ENCODE data around the gene DBNL.
A peak's percentile ranks its signal among the peaks of the same experiment; 100 is the strongest.

DBNL gene

GRCh38 chr7:44080686-44081265, 36.3 kb downstream of the DBNL start:
- Histone ChIP-seq H3K4me3 (ENCODE audit: low read depth, low read length) (peak overlapping the region; percentile 99), H3K79me2 (ENCODE audit: control insufficient read depth, insufficient read depth, low read length, unreplicated experiment) (peaks cover 13% of the 10 kb centered on the region), H3K27ac (ENCODE audit: low read depth, low read length) (no peak overlapping the region), H3K36me3 (ENCODE audit: insufficient read depth, low read length) (peaks cover 11% of the 10 kb centered on the region; the same call in 1 of the 2 replicates), H3K27me3 (ENCODE audit: insufficient read depth, low read length) (no peaks in the 10 kb centered on the region), H3K4me1 (ENCODE audit: control insufficient read depth, insufficient read depth, low read length, unreplicated experiment) (peaks cover 23% of the 10 kb centered on the region), H2AFZ (ENCODE audit: low read length, unreplicated experiment) (peak overlapping the region; percentile 72)

GRCh38 chr7:44081266-44081748, 36.8 kb downstream of the DBNL start:
- Histone ChIP-seq H3K27me3 (ENCODE audit: insufficient read depth, low read length) (no peaks in the 10 kb centered on the region), H3K27ac (ENCODE audit: low read depth, low read length) (no peak overlapping the region), H3K4me3 (ENCODE audit: low read depth, low read length) (peak overlapping the region; percentile 99), H3K79me2 (ENCODE audit: control insufficient read depth, insufficient read depth, low read length, unreplicated experiment) (peaks cover 13% of the 10 kb centered on the region), H3K4me1 (ENCODE audit: control insufficient read depth, insufficient read depth, low read length, unreplicated experiment) (peaks cover 23% of the 10 kb centered on the region), H2AFZ (ENCODE audit: low read length, unreplicated experiment) (peak overlapping the region; percentile 72), H3K36me3 (ENCODE audit: insufficient read depth, low read length) (peaks cover 11% of the 10 kb centered on the region; the same call in 1 of the 2 replicates)

GRCh38 chr7:44082541-44083207, 38.2 kb downstream of the DBNL start:
- Histone ChIP-seq H3K36me3 (ENCODE audit: insufficient read depth, low read length) (peaks cover 9% of the 10 kb centered on the region; the same call in 1 of the 2 replicates), H3K27me3 (ENCODE audit: insufficient read depth, low read length) (no peaks in the 10 kb centered on the region), H3K79me2 (ENCODE audit: control insufficient read depth, insufficient read depth, low read length, unreplicated experiment) (peaks cover 13% of the 10 kb centered on the region), H3K4me3 (ENCODE audit: low read depth, low read length) (peak overlapping the region; percentile 76), H3K4me1 (ENCODE audit: control insufficient read depth, insufficient read depth, low read length, unreplicated experiment) (peaks cover 32% of the 10 kb centered on the region), H3K27ac (ENCODE audit: low read depth, low read length) (peak overlapping the region; percentile 78), H2AFZ (ENCODE audit: low read length, unreplicated experiment) (no peak overlapping the region)

GRCh38 chr7:44083796-44084195, 39.3 kb downstream of the DBNL start:
- Histone ChIP-seq H3K79me2 (ENCODE audit: control insufficient read depth, insufficient read depth, low read length, unreplicated experiment) (peaks cover 13% of the 10 kb centered on the region), H3K27ac (ENCODE audit: low read depth, low read length) (no peak overlapping the region; the same call in 1 of the 2 replicates), H3K4me3 (ENCODE audit: low read depth, low read length) (0 out of 2 replicates have a peak overlapping the region, but pooled peaks have one; percentile 76), H3K4me1 (ENCODE audit: control insufficient read depth, insufficient read depth, low read length, unreplicated experiment) (peaks cover 43% of the 10 kb centered on the region), H3K36me3 (ENCODE audit: insufficient read depth, low read length) (peaks cover 4% of the 10 kb centered on the region; the same call in 1 of the 2 replicates), H3K27me3 (ENCODE audit: insufficient read depth, low read length) (no peaks in the 10 kb centered on the region), H2AFZ (ENCODE audit: low read length, unreplicated experiment) (no peak overlapping the region)

GRCh38 chr7:44084701-44085100, 40.2 kb downstream of the DBNL start:
- peaks cover 49% of the 10 kb centered on the region for H3K4me1 ChIP-seq (ENCODE audit: control insufficient read depth, insufficient read depth, low read length, unreplicated experiment)
- H3K4me3 ChIP-seq (ENCODE audit: low read depth, low read length) = no peak overlapping the region
- H2AFZ ChIP-seq (ENCODE audit: low read length, unreplicated experiment) = no peak overlapping the region
- H3K27ac ChIP-seq (ENCODE audit: low read depth, low read length) = no peak overlapping the region
- peaks cover 13% of the 10 kb centered on the region for H3K79me2 ChIP-seq (ENCODE audit: control insufficient read depth, insufficient read depth, low read length, unreplicated experiment)
- no peaks in the 10 kb centered on the region for H3K27me3 ChIP-seq (ENCODE audit: insufficient read depth, low read length)
- no peaks in the 10 kb centered on the region; the same call in 1 of the 2 replicates for H3K36me3 ChIP-seq (ENCODE audit: insufficient read depth, low read length)

GRCh38 chr7:44085546-44085945, 41.0 kb downstream of the DBNL start:
- Histone ChIP-seq H3K27me3 (ENCODE audit: insufficient read depth, low read length) (no peaks in the 10 kb centered on the region), H3K36me3 (ENCODE audit: insufficient read depth, low read length) (no peaks in the 10 kb centered on the region), H3K4me3 (ENCODE audit: low read depth, low read length) (no peak overlapping the region), H3K27ac (ENCODE audit: low read depth, low read length) (no peak overlapping the region), H2AFZ (ENCODE audit: low read length, unreplicated experiment) (no peak overlapping the region), H3K4me1 (ENCODE audit: control insufficient read depth, insufficient read depth, low read length, unreplicated experiment) (peaks cover 49% of the 10 kb centered on the region), H3K79me2 (ENCODE audit: control insufficient read depth, insufficient read depth, low read length, unreplicated experiment) (peaks cover 11% of the 10 kb centered on the region)

GRCh38 chr7:44086627-44087026, 42.1 kb downstream of the DBNL start:
- Histone ChIP-seq H3K79me2 (ENCODE audit: control insufficient read depth, insufficient read depth, low read length, unreplicated experiment) (peaks cover 4% of the 10 kb centered on the region), H3K4me1 (ENCODE audit: control insufficient read depth, insufficient read depth, low read length, unreplicated experiment) (peaks cover 39% of the 10 kb centered on the region), H2AFZ (ENCODE audit: low read length, unreplicated experiment) (no peak overlapping the region), H3K27me3 (ENCODE audit: insufficient read depth, low read length) (no peaks in the 10 kb centered on the region), H3K36me3 (ENCODE audit: insufficient read depth, low read length) (no peaks in the 10 kb centered on the region), H3K27ac (ENCODE audit: low read depth, low read length) (peak overlapping the region; percentile 98), H3K4me3 (ENCODE audit: low read depth, low read length) (no peak overlapping the region)

GRCh38 chr7:44087911-44088838, 43.7 kb downstream of the DBNL start:
- Histone ChIP-seq H3K79me2 (ENCODE audit: control insufficient read depth, insufficient read depth, low read length, unreplicated experiment) (no peaks in the 10 kb centered on the region), H3K27me3 (ENCODE audit: insufficient read depth, low read length) (no peaks in the 10 kb centered on the region), H3K27ac (ENCODE audit: low read depth, low read length) (peak overlapping the region; percentile 98), H2AFZ (ENCODE audit: low read length, unreplicated experiment) (peak overlapping the region; percentile 88), H3K4me3 (ENCODE audit: low read depth, low read length) (peak overlapping the region; percentile 37), H3K36me3 (ENCODE audit: insufficient read depth, low read length) (no peaks in the 10 kb centered on the region), H3K4me1 (ENCODE audit: control insufficient read depth, insufficient read depth, low read length, unreplicated experiment) (peaks cover 37% of the 10 kb centered on the region)

GRCh38 chr7:44093102-44093641, 48.7 kb downstream of the DBNL start:
- Histone ChIP-seq H3K27me3 (ENCODE audit: insufficient read depth, low read length) (no peaks in the 10 kb centered on the region), H3K4me1 (ENCODE audit: control insufficient read depth, insufficient read depth, low read length, unreplicated experiment) (peaks cover 12% of the 10 kb centered on the region), H3K4me3 (ENCODE audit: low read depth, low read length) (no peak overlapping the region), H3K79me2 (ENCODE audit: control insufficient read depth, insufficient read depth, low read length, unreplicated experiment) (no peaks in the 10 kb centered on the region), H3K36me3 (ENCODE audit: insufficient read depth, low read length) (no peaks in the 10 kb centered on the region), H3K27ac (ENCODE audit: low read depth, low read length) (no peak overlapping the region), H2AFZ (ENCODE audit: low read length, unreplicated experiment) (no peak overlapping the region)

GRCh38 chr7:44094365-44094764, 49.9 kb downstream of the DBNL start:
- no peak overlapping the region for H2AFZ ChIP-seq (ENCODE audit: low read length, unreplicated experiment)
- H3K79me2 ChIP-seq (ENCODE audit: control insufficient read depth, insufficient read depth, low read length, unreplicated experiment) = no peaks in the 10 kb centered on the region
- peaks cover 2% of the 10 kb centered on the region for H3K4me1 ChIP-seq (ENCODE audit: control insufficient read depth, insufficient read depth, low read length, unreplicated experiment)
- no peak overlapping the region for H3K27ac ChIP-seq (ENCODE audit: low read depth, low read length)
- H3K4me3 ChIP-seq (ENCODE audit: low read depth, low read length) = no peak overlapping the region
- H3K36me3 ChIP-seq (ENCODE audit: insufficient read depth, low read length) = no peaks in the 10 kb centered on the region
- H3K27me3 ChIP-seq (ENCODE audit: insufficient read depth, low read length) = no peaks in the 10 kb centered on the region
